ENCODE results near the gene TMPRSS9.
"Not testable (repeated sequence)": the region's sequence is repeated elsewhere in the genome, so short reads cannot be mapped to it uniquely, and the experiment has no call there.

DNA sequence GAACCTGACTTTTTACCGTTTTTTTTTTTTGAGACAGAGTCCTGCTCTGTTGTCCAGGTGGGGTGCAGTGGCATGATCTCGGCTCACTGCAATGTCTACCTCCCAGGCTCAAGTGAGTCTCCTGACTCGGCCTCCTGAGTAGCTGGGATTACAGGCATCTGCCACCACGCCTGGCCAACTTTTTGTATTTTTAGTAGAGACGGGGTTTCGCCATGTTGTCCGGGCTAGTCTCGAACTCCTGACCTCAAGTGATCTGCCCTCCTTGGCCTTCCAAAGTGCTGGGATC lies 109.8 kb downstream of the TMPRSS9 start:
- TF ChIP-seq RNF2 (conservative IDR thresholded peaks at IDR 0.05; ENCODE audit: low read depth); ZNF543 (CRISPR knock-in tag; IDR thresholded peaks at IDR 0.05); KMT2A (CRISPR knock-in tag; IDR thresholded peaks at IDR 0.05); ZNF34 (CRISPR knock-in tag; IDR thresholded peaks at IDR 0.05; ENCODE audit: borderline replicate concordance); RFXANK (CRISPR knock-in tag; IDR thresholded peaks at IDR 0.05); POLR2A (IDR thresholded peaks at IDR 0.05; ENCODE audit: insufficient read depth in 1 of 2, low read depth in 2 of 2, low read length in 2 of 2); POLR2AphosphoS5 (IDR thresholded peaks at IDR 0.05; ENCODE audit: low read depth, low read length): not testable (repeated sequence)
- TF ChIP-seq, protein P1, sequence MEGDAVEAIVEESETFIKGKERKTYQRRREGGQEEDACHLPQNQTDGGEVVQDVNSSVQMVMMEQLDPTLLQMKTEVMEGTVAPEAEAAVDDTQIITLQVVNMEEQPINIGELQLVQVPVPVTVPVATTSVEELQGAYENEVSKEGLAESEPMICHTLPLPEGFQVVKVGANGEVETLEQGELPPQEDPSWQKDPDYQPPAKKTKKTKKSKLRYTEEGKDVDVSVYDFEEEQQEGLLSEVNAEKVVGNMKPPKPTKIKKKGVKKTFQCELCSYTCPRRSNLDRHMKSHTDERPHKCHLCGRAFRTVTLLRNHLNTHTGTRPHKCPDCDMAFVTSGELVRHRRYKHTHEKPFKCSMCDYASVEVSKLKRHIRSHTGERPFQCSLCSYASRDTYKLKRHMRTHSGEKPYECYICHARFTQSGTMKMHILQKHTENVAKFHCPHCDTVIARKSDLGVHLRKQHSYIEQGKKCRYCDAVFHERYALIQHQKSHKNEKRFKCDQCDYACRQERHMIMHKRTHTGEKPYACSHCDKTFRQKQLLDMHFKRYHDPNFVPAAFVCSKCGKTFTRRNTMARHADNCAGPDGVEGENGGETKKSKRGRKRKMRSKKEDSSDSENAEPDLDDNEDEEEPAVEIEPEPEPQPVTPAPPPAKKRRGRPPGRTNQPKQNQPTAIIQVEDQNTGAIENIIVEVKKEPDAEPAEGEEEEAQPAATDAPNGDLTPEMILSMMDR (CRISPR knock-in tag; IDR thresholded peaks at IDR 0.05), result not testable (repeated sequence)
